ENCODE results near the gene CHI3L2. TPM values are rescaled to one million over a fixed set of nuclear protein-coding genes. Genes with fewer than 3 reads are reported as not detected.

CHI3L2 gene
- total RNA-seq, 2 experiments from 2014 or later = 8.5 to 9.0 TPM

GRCh38 chr1:111223126-111223685 lies 4.3 kb upstream of the CHI3L2 start:
- Mint-ChIP-seq H3K27ac (peak overlapping the region; percentile 78), H3K4me3 (no peak overlapping the region), H3K27me3 (no peaks in the 10 kb centered on the region), H3K4me1 (peaks cover 87% of the 10 kb centered on the region), H3K9me3 (no peaks in the 10 kb centered on the region), H3K36me3 (ENCODE audit: low read depth) (peaks cover 6% of the 10 kb centered on the region)
- DNase-seq = no peak
- ChIA-PET POLR2A (interaction anchor here (0.7 to 12.1 kb wide), 7 partner anchors 25 to 524 kb away, joined by 3 to 590 read pairs (median 4); partner anchors contain the start of genes CEPT1, DENND2D and DRAM2), CTCF (interaction anchor here (0.8 to 12.8 kb wide), 20 partner anchors 8 to 546 kb away, joined by 3 to 275 read pairs (median 4); partner anchors contain the start of genes CEPT1, DENND2D and DRAM2)

- H3K9me3 Mint-ChIP-seq = no peaks in the 10 kb centered on the region
- DNase-seq = no peak
- H3K4me3 Mint-ChIP-seq = peak overlapping the region; percentile 27
- ChIA-PET CTCF (interaction anchor here (0.8 to 3.6 kb wide), 9 partner anchors 10 to 195 kb away, joined by 4 to 17 read pairs (median 4); no protein-coding TSS in a partner anchor), POLR2A (interaction anchor here (1.2 to 3.5 kb wide), 3 partner anchors 9 to 42 kb away, joined by 3 to 28 read pairs (median 9); no protein-coding TSS in a partner anchor)
- H3K36me3 Mint-ChIP-seq (ENCODE audit: low read depth) = peaks cover 3% of the 10 kb centered on the region
- H3K27ac Mint-ChIP-seq = peak overlapping the region; percentile 50
- H3K27me3 Mint-ChIP-seq = no peaks in the 10 kb centered on the region
- peaks cover 84% of the 10 kb centered on the region for H3K4me1 Mint-ChIP-seq
Measured at GRCh38 chr1:111225091-111225490, 2.4 kb upstream of the CHI3L2 start.

DNA sequence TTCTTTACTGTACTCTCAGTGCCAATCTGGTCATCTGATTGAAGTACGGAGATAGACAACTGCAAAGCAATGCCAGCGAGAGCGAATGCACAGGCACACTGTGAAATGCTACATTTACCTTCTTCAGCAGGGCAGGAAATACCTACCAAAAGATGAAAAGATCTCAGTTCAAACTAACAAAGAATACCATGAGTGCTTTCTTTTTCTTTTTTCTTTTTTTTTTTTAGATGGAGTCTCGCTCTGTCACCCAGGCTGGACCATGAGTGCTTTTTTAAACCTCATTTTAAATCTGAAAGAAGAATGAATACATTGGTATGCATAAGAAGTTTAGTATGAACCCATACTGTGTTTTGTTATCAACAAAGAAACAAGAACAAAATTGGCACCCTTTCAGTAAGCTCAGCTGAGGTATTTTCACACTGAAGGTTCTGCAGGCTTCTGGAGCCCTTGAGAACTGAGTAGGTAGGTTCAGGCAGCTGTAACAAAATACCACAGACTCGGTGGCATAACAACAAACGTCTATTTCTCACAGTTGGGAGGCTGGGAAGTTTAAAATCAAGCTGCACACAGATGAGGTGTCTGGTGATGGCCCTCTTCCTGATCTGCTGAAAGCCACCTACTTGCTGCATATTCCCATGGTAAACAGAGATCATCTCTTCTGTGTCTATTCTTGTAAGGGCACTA lies 1.7 kb upstream of the CHI3L2 start:
- no peaks in the 10 kb centered on the region for H3K9me3 Mint-ChIP-seq
- DNase-seq = no peak
- peak overlapping the region; percentile 50 for H3K27ac Mint-ChIP-seq
- CTCF ChIA-PET = interaction anchor here (0.9 to 3.6 kb wide), 11 partner anchors 8 to 542 kb away, joined by 3 to 17 read pairs (median 4); no protein-coding TSS in a partner anchor
- peaks cover 3% of the 10 kb centered on the region for H3K36me3 Mint-ChIP-seq (ENCODE audit: low read depth)
- H3K4me1 Mint-ChIP-seq = peaks cover 80% of the 10 kb centered on the region
- no peaks in the 10 kb centered on the region for H3K27me3 Mint-ChIP-seq
- POLR2A ChIA-PET = interaction anchor here (1.2 to 3.5 kb wide), 3 partner anchors 10 to 43 kb away, joined by 3 to 28 read pairs (median 9); no protein-coding TSS in a partner anchor
- H3K4me3 Mint-ChIP-seq = peak overlapping the region; percentile 27

- CTCF ChIA-PET = interaction anchor here (0.9 to 1.9 kb wide), 6 partner anchors 9 to 174 kb away, joined by 3 to 9 read pairs (median 6); no protein-coding TSS in a partner anchor
- H3K36me3 Mint-ChIP-seq (ENCODE audit: low read depth) = peaks cover 3% of the 10 kb centered on the region
- no peak for DNase-seq
- no peaks in the 10 kb centered on the region for H3K9me3 Mint-ChIP-seq
- H3K27me3 Mint-ChIP-seq = no peaks in the 10 kb centered on the region
- H3K4me1 Mint-ChIP-seq = peaks cover 59% of the 10 kb centered on the region
- no peak overlapping the region for H3K4me3 Mint-ChIP-seq
- POLR2A ChIA-PET = interaction anchor here (1.0 to 3.5 kb wide), 4 partner anchors 10 to 12 kb away, joined by 3 to 28 read pairs (median 6); no protein-coding TSS in a partner anchor
- H3K27ac Mint-ChIP-seq = no peak overlapping the region
Measured at GRCh38 chr1:111227851-111228747, 586 bp downstream of the CHI3L2 start.

DNA sequence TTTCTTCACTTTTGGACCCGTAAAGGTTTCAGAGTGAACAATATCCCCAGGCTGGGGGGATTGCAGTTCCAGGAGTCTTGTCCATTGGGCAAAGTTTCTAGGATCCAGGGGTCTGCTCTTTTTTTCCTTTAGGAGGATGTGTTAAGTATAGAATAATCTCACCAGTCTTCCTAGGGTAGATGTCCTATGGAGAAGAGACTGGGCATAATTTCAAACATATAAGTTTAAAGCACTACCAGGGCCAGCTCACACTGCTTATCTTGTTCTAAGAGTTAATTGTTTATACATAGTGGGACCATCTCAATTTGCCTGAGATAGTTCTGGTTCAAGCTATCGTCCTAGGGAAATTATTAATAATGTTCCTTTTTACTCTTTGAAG lies 1.2 kb downstream of the CHI3L2 start:
- CTCF ChIA-PET = interaction anchor here (0.9 to 1.9 kb wide), 6 partner anchors 9 to 173 kb away, joined by 3 to 9 read pairs (median 6); no protein-coding TSS in a partner anchor
- H3K27ac Mint-ChIP-seq = no peak overlapping the region
- no peak overlapping the region for H3K4me3 Mint-ChIP-seq
- H3K4me1 Mint-ChIP-seq = peaks cover 53% of the 10 kb centered on the region
- H3K27me3 Mint-ChIP-seq = no peaks in the 10 kb centered on the region
- H3K9me3 Mint-ChIP-seq = no peaks in the 10 kb centered on the region
- peaks cover 3% of the 10 kb centered on the region for H3K36me3 Mint-ChIP-seq (ENCODE audit: low read depth)
- DNase-seq = no peak
- POLR2A ChIA-PET = interaction anchor here (1.1 to 1.5 kb wide), 2 partner anchors 10 to 13 kb away, joined by 3 to 5 read pairs; no protein-coding TSS in a partner anchor

- Mint-ChIP-seq H3K27me3 (no peaks in the 10 kb centered on the region), H3K9me3 (no peaks in the 10 kb centered on the region), H3K4me1 (peaks cover 31% of the 10 kb centered on the region), H3K36me3 (ENCODE audit: low read depth) (peaks cover 3% of the 10 kb centered on the region), H3K27ac (no peak overlapping the region), H3K4me3 (no peak overlapping the region)
- CTCF ChIA-PET = interaction anchor here (1.2 kb wide), 1 partner anchor 33 kb away, joined by 3 read pairs; no protein-coding TSS in a partner anchor
- POLR2A ChIA-PET = no interaction called here
- no peak for DNase-seq
Measured at GRCh38 chr1:111232134-111232533, 4.6 kb downstream of the CHI3L2 start.

DNA sequence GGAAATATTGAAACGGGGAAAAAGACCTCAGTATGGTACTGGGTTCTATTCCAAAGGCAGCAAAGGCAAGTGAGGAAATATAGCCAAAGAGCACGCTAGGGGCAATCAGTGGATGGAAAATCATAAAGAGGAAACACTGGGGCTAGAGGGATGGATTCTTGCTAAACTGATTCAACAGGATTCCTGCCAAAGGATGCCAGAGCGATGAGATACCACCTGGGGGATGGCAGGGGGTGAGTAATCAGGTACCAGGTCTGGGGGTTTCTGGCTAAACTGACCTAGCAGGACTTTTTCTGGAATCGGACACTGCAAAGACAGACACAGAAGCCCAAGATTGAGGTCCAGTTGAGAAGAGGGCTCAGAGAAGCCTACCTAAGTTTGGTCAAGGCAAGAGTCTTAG lies 6.7 kb downstream of the CHI3L2 start:
- Mint-ChIP-seq H3K9me3 (no peaks in the 10 kb centered on the region), H3K4me3 (no peak overlapping the region), H3K36me3 (ENCODE audit: low read depth) (peaks cover 11% of the 10 kb centered on the region), H3K27me3 (no peaks in the 10 kb centered on the region), H3K4me1 (peaks cover 9% of the 10 kb centered on the region), H3K27ac (no peak overlapping the region)
- ChIA-PET POLR2A (no interaction called here), CTCF (no interaction called here)
- no peak for DNase-seq

DNA sequence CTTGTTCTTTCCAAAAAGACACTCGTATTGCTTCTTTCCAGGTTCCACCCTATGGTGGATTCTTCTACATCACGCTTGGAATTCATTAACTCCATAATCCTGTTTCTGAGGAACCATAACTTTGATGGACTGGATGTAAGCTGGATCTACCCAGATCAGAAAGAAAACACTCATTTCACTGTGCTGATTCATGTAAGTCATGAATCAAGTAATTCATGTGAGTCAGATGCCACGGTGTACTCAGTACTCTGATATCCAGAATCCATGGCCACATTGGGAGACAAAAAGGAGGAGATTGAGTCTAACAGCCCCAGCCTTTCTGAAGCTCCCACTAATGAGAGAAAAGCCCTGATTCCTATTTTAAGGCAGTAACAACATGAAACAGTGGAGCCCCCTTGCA lies 7.4 kb downstream of the CHI3L2 start:
- ChIA-PET POLR2A (interaction anchor here (0.9 kb wide), 1 partner anchor 103 kb away, joined by 3 read pairs; no protein-coding TSS in a partner anchor), CTCF (no interaction called here)
- Mint-ChIP-seq H3K27me3 (no peaks in the 10 kb centered on the region), H3K4me3 (no peak overlapping the region), H3K4me1 (peaks cover 7% of the 10 kb centered on the region), H3K9me3 (no peaks in the 10 kb centered on the region), H3K27ac (no peak overlapping the region), H3K36me3 (ENCODE audit: low read depth) (peaks cover 11% of the 10 kb centered on the region)
- no peak for DNase-seq

DNA sequence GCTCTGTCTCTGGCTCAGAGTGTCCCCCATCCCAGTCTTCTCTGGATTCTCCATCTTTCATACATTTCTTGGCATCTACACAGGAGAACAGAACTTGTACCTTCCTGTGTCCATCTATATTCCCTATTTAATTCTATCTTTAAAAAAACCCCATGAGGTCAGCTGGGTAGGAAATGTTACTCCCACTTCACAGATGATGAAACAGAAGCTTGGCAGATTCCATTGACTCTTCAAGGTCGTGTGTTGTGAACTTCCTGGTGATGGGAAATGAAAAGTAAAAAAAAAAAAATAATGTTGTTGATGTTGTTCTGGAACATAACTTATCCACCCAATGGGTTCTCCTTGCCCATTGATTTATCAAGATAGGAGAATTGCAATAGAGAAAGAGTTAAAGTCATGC lies 8.9 kb downstream of the CHI3L2 start:
- DNase-seq = no peak
- Mint-ChIP-seq H3K4me1 (no peaks in the 10 kb centered on the region), H3K4me3 (no peak overlapping the region), H3K36me3 (ENCODE audit: low read depth) (peaks cover 10% of the 10 kb centered on the region), H3K27ac (no peak overlapping the region), H3K27me3 (no peaks in the 10 kb centered on the region), H3K9me3 (no peaks in the 10 kb centered on the region)
- POLR2A ChIA-PET = interaction anchor here (1.0 kb wide), 1 partner anchor 38 kb away, joined by 3 read pairs; no protein-coding TSS in a partner anchor
- CTCF ChIA-PET = interaction anchor here (0.8 kb wide), 1 partner anchor 13 kb away, joined by 3 read pairs; no protein-coding TSS in a partner anchor

GRCh38 chr1:111236806-111237205 lies 9.3 kb downstream of the CHI3L2 start:
- ChIA-PET CTCF (no interaction called here), POLR2A (interaction anchor here (1.0 kb wide), 1 partner anchor 38 kb away, joined by 3 read pairs; no protein-coding TSS in a partner anchor)
- no peaks in the 10 kb centered on the region for H3K9me3 Mint-ChIP-seq
- no peaks in the 10 kb centered on the region for H3K4me1 Mint-ChIP-seq
- no peak overlapping the region for H3K4me3 Mint-ChIP-seq
- H3K36me3 Mint-ChIP-seq (ENCODE audit: low read depth) = peaks cover 11% of the 10 kb centered on the region
- no peak for DNase-seq
- no peaks in the 10 kb centered on the region for H3K27me3 Mint-ChIP-seq
- H3K27ac Mint-ChIP-seq = no peak overlapping the region

- no peak for DNase-seq
- Mint-ChIP-seq H3K36me3 (ENCODE audit: low read depth) (peaks cover 11% of the 10 kb centered on the region), H3K4me1 (no peaks in the 10 kb centered on the region), H3K27me3 (no peaks in the 10 kb centered on the region), H3K27ac (no peak overlapping the region), H3K4me3 (no peak overlapping the region), H3K9me3 (no peaks in the 10 kb centered on the region)
- CTCF ChIA-PET = no interaction called here
- POLR2A ChIA-PET = interaction anchor here (1.3 kb wide), 1 partner anchor 9 kb away, joined by 5 read pairs; no protein-coding TSS in a partner anchor
Measured at GRCh38 chr1:111238056-111238795, 10.7 kb downstream of the CHI3L2 start.

DNA sequence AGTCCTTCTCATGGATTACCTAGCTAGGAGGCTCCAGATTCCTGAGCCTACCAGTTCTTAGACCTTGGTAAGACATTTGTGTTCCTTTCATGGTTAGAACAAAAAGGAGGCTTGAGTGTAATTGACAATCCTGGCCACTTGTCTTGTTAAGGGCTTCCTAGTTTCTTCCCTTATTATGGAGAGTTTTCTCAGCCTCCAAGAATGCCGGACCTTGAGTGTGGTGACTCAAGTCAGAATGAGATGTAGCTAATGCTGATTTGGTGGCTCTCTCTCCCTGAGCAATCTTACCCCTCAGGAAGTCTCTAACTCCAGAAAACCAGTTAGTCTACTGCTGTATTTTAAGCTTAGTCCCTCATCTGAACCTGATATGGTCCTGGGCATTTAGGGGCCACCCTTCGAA lies 14.3 kb downstream of the CHI3L2 start:
- CTCF ChIA-PET = no interaction called here
- no peak overlapping the region for H3K4me3 Mint-ChIP-seq
- peaks cover 11% of the 10 kb centered on the region for H3K36me3 Mint-ChIP-seq (ENCODE audit: low read depth)

More for the DNA sequence above, 14.3 kb downstream of the CHI3L2 start:
- H3K9me3 Mint-ChIP-seq = no peaks in the 10 kb centered on the region
- POLR2A ChIA-PET = no interaction called here
- H3K4me1 Mint-ChIP-seq = no peaks in the 10 kb centered on the region
- DNase-seq = no peak
- H3K27ac Mint-ChIP-seq = no peak overlapping the region
- H3K27me3 Mint-ChIP-seq = no peaks in the 10 kb centered on the region
